Uterus (tissue), 4 donors: ENCODE measurements around the gene EPC1. TPM values are rescaled to one million over a fixed set of nuclear protein-coding genes. Genes with fewer than 3 reads are reported as not detected.
"Not testable (repeated sequence)": the region's sequence is repeated elsewhere in the genome, so short reads cannot be mapped to it uniquely, and the experiment has no call there.

Experiments used
- DNase-seq, 2 donors: peaks; one replicate each; pipeline ENCODE4 v3.0.0-alpha.2; 2019 to 2020
- H3K27ac ChIP-seq, 2 donors: fragments of 200-600 bp; sonication (generic); 1 replicate in 1 of 2; 2 replicates in 1 of 2; pipeline ENCODE4 v1.5.1; 2016 to 2018
- H3K27me3 ChIP-seq, 2 donors: fragments of 200-600 bp; sonication (generic); one replicate each; pipeline ENCODE4 v1.5.1; 2018 to 2019; ENCODE audit warnings: control low read depth in 1 of 2
- H3K36me3 ChIP-seq, 2 donors: fragments of 200-600 bp; sonication (generic); one replicate each; pipeline ENCODE4 v1.5.1; 2019; ENCODE audit warnings: control low read depth in 1 of 2
- H3K4me1 ChIP-seq, 2 donors: fragments of 200-600 bp; sonication (generic); one replicate each; pipeline ENCODE4 v1.5.1; 2018 to 2019; ENCODE audit warnings: control low read depth in 1 of 2
- H3K4me3 ChIP-seq, 2 donors: fragments of 200-600 bp; sonication (generic); 1 replicate in 1 of 2; 2 replicates in 1 of 2; pipeline ENCODE4 v1.5.1; 2018 to 2019; ENCODE audit warnings: mild to moderate bottlenecking in 1 of 2
- H3K9me3 ChIP-seq, 2 donors: fragments of 200-600 bp; sonication (generic); one replicate each; pipeline ENCODE4 v1.5.1; 2019; ENCODE audit warnings: control low read depth in 1 of 2
- POLR2A ChIP-seq, 2 donors: fragments of 450-650 bp; IDR thresholded peaks; one replicate each; pipeline ENCODE4 v1.6.1; 2016; ENCODE audit warnings: antibody characterized with exemption in 2 of 2, mild to moderate bottlenecking in 1 of 2, moderate library complexity in 1 of 2
- intact Hi-C: fragments of 100-400 bp; cut with DNase I; formaldehyde crosslinking; loops from one replicate; pipeline ENCODE4 v1.15.1; 2023; ENCODE audit warnings: low total_unique reads
- total RNA-seq, 4 donors: library from RNA; depleted of rRNA in 3 of 4; stranded (reverse); fragments of >200 nt in 3 of 4; gene quantifications; one replicate each; pipeline versions ENCODE4 v1.1.0 to v1.2.4, GENCODE V29; 2014 to 2023
- TF ChIP-seq, protein P1 (sequence below), 4 experiments: fragments of 200-600 bp in 2 of 4; fragments of 450-650 bp in 2 of 4; sonication (generic) in 2 of 4; IDR thresholded peaks; one replicate each; pipeline ENCODE4 v1.5.1; 2016 to 2019; ENCODE audit warnings: antibody characterized with exemption in 4 of 4, mild to moderate bottlenecking in 2 of 4, moderate library complexity in 1 of 4
- donor health status: DM: yes; HTN: yes; CAD: no.

EPC1 gene
- total RNA-seq, 4 donors from 2014 or later: 34.7 to 109 (median 48.8) TPM

GRCh38 chr10:32371101-32371500, 24.1 kb upstream of the EPC1 start:
- intact Hi-C loops: no loop called here
- TF ChIP-seq, protein P1, sequence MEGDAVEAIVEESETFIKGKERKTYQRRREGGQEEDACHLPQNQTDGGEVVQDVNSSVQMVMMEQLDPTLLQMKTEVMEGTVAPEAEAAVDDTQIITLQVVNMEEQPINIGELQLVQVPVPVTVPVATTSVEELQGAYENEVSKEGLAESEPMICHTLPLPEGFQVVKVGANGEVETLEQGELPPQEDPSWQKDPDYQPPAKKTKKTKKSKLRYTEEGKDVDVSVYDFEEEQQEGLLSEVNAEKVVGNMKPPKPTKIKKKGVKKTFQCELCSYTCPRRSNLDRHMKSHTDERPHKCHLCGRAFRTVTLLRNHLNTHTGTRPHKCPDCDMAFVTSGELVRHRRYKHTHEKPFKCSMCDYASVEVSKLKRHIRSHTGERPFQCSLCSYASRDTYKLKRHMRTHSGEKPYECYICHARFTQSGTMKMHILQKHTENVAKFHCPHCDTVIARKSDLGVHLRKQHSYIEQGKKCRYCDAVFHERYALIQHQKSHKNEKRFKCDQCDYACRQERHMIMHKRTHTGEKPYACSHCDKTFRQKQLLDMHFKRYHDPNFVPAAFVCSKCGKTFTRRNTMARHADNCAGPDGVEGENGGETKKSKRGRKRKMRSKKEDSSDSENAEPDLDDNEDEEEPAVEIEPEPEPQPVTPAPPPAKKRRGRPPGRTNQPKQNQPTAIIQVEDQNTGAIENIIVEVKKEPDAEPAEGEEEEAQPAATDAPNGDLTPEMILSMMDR (IDR thresholded peaks at IDR 0.05): no peak
- TF ChIP-seq POLR2A (IDR thresholded peaks at IDR 0.05): no peak
- H3K9me3 ChIP-seq: no peaks in the 10 kb centered on the region
- peaks cover 0 to 5% of the 10 kb centered on the region in 2 donors for H3K4me1 ChIP-seq
- no peaks in the 10 kb centered on the region for H3K27me3 ChIP-seq
- peak overlapping the region in 1 of 2 donors; percentile 0 for H3K27ac ChIP-seq
- no peak for DNase-seq
- H3K36me3 ChIP-seq: no peaks in the 10 kb centered on the region
- H3K4me3 ChIP-seq: no peak overlapping the region

GRCh38 chr10:32367793-32368453, 21.0 kb upstream of the EPC1 start:
- Histone ChIP-seq H3K4me1 (peaks cover 0 to 7% of the 10 kb centered on the region in 2 donors), H3K27me3 (no peaks in the 10 kb centered on the region), H3K27ac (no peak overlapping the region), H3K4me3 (peak overlapping the region in 1 of 2 donors; percentile 17), H3K36me3 (no peaks in the 10 kb centered on the region), H3K9me3 (no peaks in the 10 kb centered on the region)
- TF ChIP-seq, protein P1 (IDR thresholded peaks at IDR 0.05): peak; percentile 65 to 89 (median 76)
- no peak for TF ChIP-seq POLR2A (IDR thresholded peaks at IDR 0.05)
- peak; percentile 66 to 71 for DNase-seq
- intact Hi-C loops: no loop called here

- Histone ChIP-seq H3K4me1 (peaks cover 0 to 7% of the 10 kb centered on the region in 2 donors), H3K36me3 (no peaks in the 10 kb centered on the region), H3K27me3 (no peaks in the 10 kb centered on the region), H3K4me3 (no peak overlapping the region), H3K9me3 (no peaks in the 10 kb centered on the region), H3K27ac (no peak overlapping the region)
- intact Hi-C loops: no loop called here
- TF ChIP-seq POLR2A (IDR thresholded peaks at IDR 0.05): no peak
- TF ChIP-seq, protein P1 (IDR thresholded peaks at IDR 0.05): no peak
- no peak for DNase-seq
Observed at GRCh38 chr10:32366588-32366987, 19.6 kb upstream of the EPC1 start.

- Histone ChIP-seq H3K9me3 (no peaks in the 10 kb centered on the region), H3K27me3 (no peaks in the 10 kb centered on the region), H3K36me3 (no peaks in the 10 kb centered on the region), H3K27ac (no peak overlapping the region), H3K4me1 (peaks cover 5 to 7% of the 10 kb centered on the region in 2 donors), H3K4me3 (no peak overlapping the region)
- TF ChIP-seq POLR2A (IDR thresholded peaks at IDR 0.05): no peak
- TF ChIP-seq, protein P1 (IDR thresholded peaks at IDR 0.05): no peak
- no peak for DNase-seq
- intact Hi-C loops: no loop called here
Observed at GRCh38 chr10:32366111-32366510, 19.2 kb upstream of the EPC1 start.

GRCh38 chr10:32365404-32365803, 18.4 kb upstream of the EPC1 start:
- H3K9me3 ChIP-seq, H3K36me3 ChIP-seq, DNase-seq, H3K27me3 ChIP-seq, H3K27ac ChIP-seq, H3K4me1 ChIP-seq, intact Hi-C loops, H3K4me3 ChIP-seq: not testable (repeated sequence)
